Measurements from ENCODE around the gene C1QA. TPM values are rescaled to one million over a fixed set of nuclear protein-coding genes. Genes with fewer than 3 reads are reported as not detected.

C1QA gene, protein sequence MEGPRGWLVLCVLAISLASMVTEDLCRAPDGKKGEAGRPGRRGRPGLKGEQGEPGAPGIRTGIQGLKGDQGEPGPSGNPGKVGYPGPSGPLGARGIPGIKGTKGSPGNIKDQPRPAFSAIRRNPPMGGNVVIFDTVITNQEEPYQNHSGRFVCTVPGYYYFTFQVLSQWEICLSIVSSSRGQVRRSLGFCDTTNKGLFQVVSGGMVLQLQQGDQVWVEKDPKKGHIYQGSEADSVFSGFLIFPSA
- 100 to 1,000 TPM in 2 of 10 donors, 10 to 100 TPM in 8; 16.4 to 386 (median 28.9) TPM for total RNA-seq
- 10 to 100 TPM; 36.9 to 82.1 TPM for polyA plus RNA-seq
- long read RNA-seq, donor 1, transcript C1QA-201 (3 exons, 1,143 nt) = major isoform, 24 of 51 reads
- long read RNA-seq, donor 1, partial matches to known transcripts = 1 of 51 reads
- long read RNA-seq, donor 1, other reads (novel, unspliced or antisense) = 25 of 51 reads
- long read RNA-seq, donor 2, transcript C1QA-201 (3 exons, 1,143 nt) = major isoform, 29 of 45 reads
- long read RNA-seq, donor 2, partial matches to known transcripts = 13 of 45 reads
- long read RNA-seq, donor 2, other reads (novel, unspliced or antisense) = 1 of 45 reads
- long read RNA-seq, donor 3, partial matches to known transcripts = 0 of 5 reads
- long read RNA-seq, donor 3, other reads (novel, unspliced or antisense) = 1 of 5 reads

DNA sequence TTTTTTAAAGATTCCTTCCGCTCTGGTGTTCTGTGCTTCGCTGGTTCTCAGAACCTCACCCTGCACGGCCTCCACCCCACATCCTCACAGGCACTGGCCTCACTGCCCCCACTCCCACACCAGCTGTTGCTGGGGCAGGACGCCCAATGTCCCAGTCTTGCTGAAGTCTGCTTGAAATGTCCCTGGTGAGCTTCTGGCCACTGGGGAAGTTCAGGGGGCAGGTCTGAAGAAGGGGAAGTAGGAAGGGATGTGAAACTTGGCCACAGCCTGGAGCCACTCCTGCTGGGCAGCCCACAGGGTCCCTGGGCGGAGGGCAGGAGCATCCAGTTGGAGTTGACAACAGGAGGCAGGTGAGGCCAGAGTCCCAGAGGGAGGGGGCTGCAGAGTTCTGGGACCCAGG lies at the start of gene C1QA:
C1QA (plus strand) TSS at position 276 of the 400 bp plus-strand sequence. CDS start 989 bp downstream, outside the sequence.
- Histone ChIP-seq H3K9me3 (no peaks in the 10 kb centered on the region), H3K27ac (peak within 1 kb of the TSS in 1 of 10 donors; percentile 81), H3K27me3 (peaks cover 0 to 51% (median 15%) of the 10 kb centered on the region in 7 donors), H3K4me3 (peak within 1 kb of the TSS in 9 of 10 donors; percentile 0 to 56 (median 34)), H3K36me3 (peaks cover 0 to 5% (median 0%) of the 10 kb centered on the region in 9 donors), H3K4me1 (peaks cover 0 to 4% (median 0%) of the 10 kb centered on the region in 9 donors)
- intact Hi-C loops (cut with DNase I) = loop anchor here in 3 of 10 donors (2.0 to 10.0 kb wide), 4 partner anchors 92 to 214 kb away; no protein-coding TSS in a partner anchor
- ATAC-seq (peak; percentile 57 to 81 (median 76)), DNase-seq (peak; percentile 56 to 61)
- TF ChIP-seq, protein P1, sequence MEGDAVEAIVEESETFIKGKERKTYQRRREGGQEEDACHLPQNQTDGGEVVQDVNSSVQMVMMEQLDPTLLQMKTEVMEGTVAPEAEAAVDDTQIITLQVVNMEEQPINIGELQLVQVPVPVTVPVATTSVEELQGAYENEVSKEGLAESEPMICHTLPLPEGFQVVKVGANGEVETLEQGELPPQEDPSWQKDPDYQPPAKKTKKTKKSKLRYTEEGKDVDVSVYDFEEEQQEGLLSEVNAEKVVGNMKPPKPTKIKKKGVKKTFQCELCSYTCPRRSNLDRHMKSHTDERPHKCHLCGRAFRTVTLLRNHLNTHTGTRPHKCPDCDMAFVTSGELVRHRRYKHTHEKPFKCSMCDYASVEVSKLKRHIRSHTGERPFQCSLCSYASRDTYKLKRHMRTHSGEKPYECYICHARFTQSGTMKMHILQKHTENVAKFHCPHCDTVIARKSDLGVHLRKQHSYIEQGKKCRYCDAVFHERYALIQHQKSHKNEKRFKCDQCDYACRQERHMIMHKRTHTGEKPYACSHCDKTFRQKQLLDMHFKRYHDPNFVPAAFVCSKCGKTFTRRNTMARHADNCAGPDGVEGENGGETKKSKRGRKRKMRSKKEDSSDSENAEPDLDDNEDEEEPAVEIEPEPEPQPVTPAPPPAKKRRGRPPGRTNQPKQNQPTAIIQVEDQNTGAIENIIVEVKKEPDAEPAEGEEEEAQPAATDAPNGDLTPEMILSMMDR (IDR thresholded peaks at IDR 0.05) = no peak
- WGBS, 2 donors = 44 to 48% methylated on average over 5 of the region's 5 CpGs

DNA sequence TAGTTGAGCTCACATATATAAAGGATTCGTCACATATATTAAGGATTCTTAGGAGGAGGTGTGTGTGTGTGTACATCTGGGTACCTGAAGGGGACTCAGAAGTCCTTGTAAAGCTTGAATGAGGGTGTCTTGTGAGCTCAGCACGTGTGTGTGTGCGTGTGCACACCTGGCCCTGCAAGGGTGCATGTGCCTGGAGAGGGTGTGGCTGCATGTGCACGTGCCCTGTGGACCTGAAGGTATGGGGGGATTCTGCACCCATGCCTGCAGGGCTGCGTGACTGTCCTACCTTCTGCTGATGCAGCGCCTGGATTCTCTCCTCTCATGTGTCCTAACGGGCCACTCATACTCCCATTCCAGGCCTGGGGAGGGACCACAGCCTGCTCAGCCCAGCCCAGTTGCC lies 49.2 kb upstream of the C1QA start:
- no peak for ATAC-seq
- no peak for DNase-seq
- no peak overlapping the region for H3K4me3 ChIP-seq
- intact Hi-C loops (cut with DNase I) = no loop called here
- peaks cover 0 to 31% (median 8%) of the 10 kb centered on the region in 7 donors for H3K27me3 ChIP-seq
- H3K4me1 ChIP-seq = peaks cover 0 to 16% (median 4%) of the 10 kb centered on the region in 9 donors
- no peaks in the 10 kb centered on the region for H3K36me3 ChIP-seq
- no peaks in the 10 kb centered on the region for H3K9me3 ChIP-seq
- TF ChIP-seq, protein P1 (IDR thresholded peaks at IDR 0.05) = no peak
- no peak overlapping the region for H3K27ac ChIP-seq
- 77 to 83% methylated on average over 7 of the region's 7 CpGs for WGBS, 2 donors

DNA sequence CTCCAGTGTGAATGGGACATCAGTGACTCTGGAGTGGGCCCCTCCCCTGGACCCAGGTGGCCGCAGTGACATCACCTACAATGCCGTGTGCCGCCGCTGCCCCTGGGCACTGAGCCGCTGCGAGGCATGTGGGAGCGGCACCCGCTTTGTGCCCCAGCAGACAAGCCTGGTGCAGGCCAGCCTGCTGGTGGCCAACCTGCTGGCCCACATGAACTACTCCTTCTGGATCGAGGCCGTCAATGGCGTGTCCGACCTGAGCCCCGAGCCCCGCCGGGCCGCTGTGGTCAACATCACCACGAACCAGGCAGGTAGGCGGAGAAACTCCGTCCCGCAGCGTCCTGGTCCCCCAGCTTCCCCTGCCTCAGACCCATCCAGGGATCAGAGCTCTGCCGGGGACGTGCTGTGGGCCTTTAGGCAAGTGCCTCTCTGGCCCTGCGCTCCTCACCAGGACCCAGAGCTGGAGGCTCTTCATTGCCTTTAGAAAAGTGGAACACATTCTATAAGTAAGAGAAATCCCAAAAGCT lies 47.5 kb upstream of the C1QA start:
- DNase-seq (no peak), ATAC-seq (no peak)
- H3K4me1 ChIP-seq = no peaks in the 10 kb centered on the region
- peaks cover 0 to 45% (median 24%) of the 10 kb centered on the region in 7 donors for H3K27me3 ChIP-seq
- TF ChIP-seq, protein P1 (IDR thresholded peaks at IDR 0.05) = no peak
- no peak overlapping the region for H3K4me3 ChIP-seq
- no peak overlapping the region for H3K27ac ChIP-seq
- H3K9me3 ChIP-seq = no peaks in the 10 kb centered on the region
- intact Hi-C loops (cut with DNase I) = no loop called here
- 84 to 85% methylated on average over 24 of the region's 24 CpGs for WGBS, 2 donors
- no peaks in the 10 kb centered on the region for H3K36me3 ChIP-seq

DNA sequence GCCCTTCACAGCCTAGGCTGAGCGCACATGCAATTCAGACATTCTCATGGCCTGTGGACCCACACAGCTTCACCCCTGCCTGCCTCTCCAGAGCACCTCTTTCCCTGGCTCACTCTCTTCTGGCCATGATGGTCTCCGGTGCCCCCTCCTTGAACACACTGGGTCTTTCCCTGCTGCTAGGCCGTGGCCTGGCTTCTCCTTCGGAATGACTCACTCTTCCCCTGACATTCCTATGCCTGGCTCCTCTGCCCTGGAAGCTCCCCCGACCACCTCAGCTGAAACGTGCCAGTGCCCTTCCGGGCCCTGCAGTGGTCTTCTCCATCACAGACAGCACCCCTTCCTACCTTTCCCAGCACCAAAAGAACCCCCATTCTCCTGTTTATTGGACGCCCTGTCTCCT lies 44.9 kb upstream of the C1QA start:
- H3K27ac ChIP-seq = no peak overlapping the region
- no peaks in the 10 kb centered on the region for H3K9me3 ChIP-seq
- H3K4me3 ChIP-seq = no peak overlapping the region
- H3K4me1 ChIP-seq = no peaks in the 10 kb centered on the region
- WGBS, 2 donors = 68 to 70% methylated on average over 8 of the region's 8 CpGs
- intact Hi-C loops (cut with DNase I) = no loop called here
- TF ChIP-seq, protein P1 (IDR thresholded peaks at IDR 0.05) = no peak
- no peaks in the 10 kb centered on the region for H3K36me3 ChIP-seq
- DNase-seq (no peak), ATAC-seq (no peak)
- peaks cover 0 to 59% (median 47%) of the 10 kb centered on the region in 7 donors for H3K27me3 ChIP-seq

Measured in heart right ventricle (tissue), 16 donors.